ENCODE measurements around the gene NLGN1. TPM values are rescaled to one million over a fixed set of nuclear protein-coding genes. Genes with fewer than 3 reads are reported as not detected.

Gene NLGN1
- total and polyA plus RNA-seq, 2 of the 13 experiments (the other 11 are each of a cell fraction or from before 2014, with no cell fraction given) = not detected

GRCh38 chr3:173599673-173600072 lies 202.1 kb downstream of the NLGN1 start:
- DNase-seq (ENCODE audit: low spot score) (no peak), ATAC-seq (no peak)
- intact Hi-C loops (cut with micrococcal nuclease; ENCODE audit: unreplicated experiment) = no loop called here

More at GRCh38 chr3:173599673-173600072, 202.1 kb downstream of the NLGN1 start:
- Histone ChIP-seq H2AFZ (ENCODE audit: low read length) (no peak overlapping the region), H4K20me1 (ENCODE audit: insufficient read depth, low read length) (no peaks in the 10 kb centered on the region), H3K9me3 (ENCODE audit: low read length) (no peaks in the 10 kb centered on the region), H3K4me3 (replicated peaks in 1 of 3; ENCODE audit: insufficient read depth in 1 of 3, low read depth in 2 of 3, low read length in 3 of 3) (no peak overlapping the region), H3K79me2 (ENCODE audit: insufficient read depth, low read length) (no peaks in the 10 kb centered on the region), H3K36me3 (replicated peaks in 1 of 2; ENCODE audit: control insufficient read depth in 1 of 2, insufficient read depth in 2 of 2, low read length in 2 of 2) (no peaks in the 10 kb centered on the region), H3K27ac (ENCODE audit: extremely low read length, insufficient read depth, low read length) (no peak overlapping the region), H3K4me1 (ENCODE audit: insufficient read depth, low read length) (no peaks in the 10 kb centered on the region), H3K9ac (ENCODE audit: insufficient read depth, low read depth, low read length) (no peak overlapping the region), H3K4me2 (ENCODE audit: low read depth, low read length) (no peak overlapping the region), H3K27me3 (ENCODE audit: control insufficient read depth in 1 of 2, insufficient read depth in 2 of 2, low read length in 2 of 2) (no peaks in the 10 kb centered on the region; a peak in 1 of 5 replicates)
- CTCF ChIA-PET (ENCODE audit: low intra/inter-chr PET ratio, low total read pairs) = no interaction called here
- POLR2A ChIA-PET = no interaction called here
- BruUV-seq (replicated peaks) = no TSS peak
- TF ChIP-seq UBTF (CRISPR knock-in tag; IDR thresholded peaks at IDR 0.05) (no peak), IKZF1 (IDR thresholded peaks at IDR 0.05) (no peak), CERS6 (CRISPR knock-in tag; IDR thresholded peaks at IDR 0.05) (no peak), CBFB (CRISPR knock-in tag; IDR thresholded peaks at IDR 0.05) (no peak), ELK4 (CRISPR knock-in tag; IDR thresholded peaks at IDR 0.05; ENCODE audit: borderline replicate concordance) (no peak), NFYC (CRISPR knock-in tag; IDR thresholded peaks at IDR 0.05) (no peak), MNT (IDR thresholded peaks at IDR 0.05) (no peak), SP1 (IDR thresholded peaks at IDR 0.05) (no peak), SP1 (CRISPR knock-in tag; IDR thresholded peaks at IDR 0.05) (no peak)
- WGBS (ENCODE audit: low lambda C conversion rate) = 0% methylated on average over 2 of the region's 2 CpGs
- no peak for FAIRE-seq
- in situ Hi-C loops (cut with HindIII; ENCODE audit: extremely low pct_ligation_motif_present, low pct_unique_long_range_greater_than_20kb) = no loop called here
